Smooth muscle cell (in vitro differentiated cells): ENCODE measurements around the gene FLNB. TPM values are rescaled to one million over a fixed set of nuclear protein-coding genes. Genes with fewer than 3 reads are reported as not detected.
"Not testable (repeated sequence)": the region's sequence is repeated elsewhere in the genome, so short reads cannot be mapped to it uniquely, and the experiment has no call there.

ENCODE experiments used
- DNase-seq: peaks from one replicate; lab custom pipeline; 2025; ENCODE audit not compliant: unreplicated experiment; lab: John Stamatoyannopoulos, UW
- H2AFZ ChIP-seq: fragments of 200-600 bp; sonication (generic); 2 replicates; pipeline ENCODE4 v1.6.0; 2016; ENCODE audit warnings: antibody characterized with exemption, low read depth, mild to moderate bottlenecking
- H3F3A ChIP-seq: fragments of 200-600 bp; sonication (generic); 2 replicates; pipeline ENCODE4 v1.6.0; 2017; ENCODE audit warnings: antibody characterized with exemption, low read depth
- H3K27ac ChIP-seq: fragments of 200-600 bp; sonication (generic); 2 replicates; pipeline ENCODE4 v1.5.1; 2016; ENCODE audit warnings: low read depth, mild to moderate bottlenecking
- H3K27me3 ChIP-seq: fragments of 200-600 bp; sonication (generic); 2 replicates; pipeline ENCODE4 v1.6.1; 2016; ENCODE audit warnings: low read depth, mild to moderate bottlenecking
- H3K36me3 ChIP-seq: fragments of 200-600 bp; sonication (generic); 2 replicates; pipeline ENCODE4 v1.5.1; 2016; ENCODE audit warnings: low read depth
- H3K4me1 ChIP-seq: fragments of 200-600 bp; sonication (generic); 2 replicates; pipeline ENCODE4 v1.5.1; 2016; ENCODE audit warnings: low read depth
- H3K4me2 ChIP-seq: fragments of 200-600 bp; sonication (generic); 2 replicates; pipeline ENCODE4 v1.6.0; 2016; ENCODE audit warnings: mild to moderate bottlenecking
- H3K4me3 ChIP-seq: fragments of 200-600 bp; sonication (generic); 2 replicates; pipeline ENCODE4 v1.5.1; 2016; ENCODE audit warnings: mild to moderate bottlenecking
- H3K79me2 ChIP-seq: fragments of 200-600 bp; sonication (generic); 2 replicates; pipeline ENCODE4 v1.6.0; 2016; ENCODE audit warnings: low read depth, mild to moderate bottlenecking
- H3K9ac ChIP-seq: fragments of 200-600 bp; sonication (generic); 2 replicates; pipeline ENCODE4 v1.6.0; 2016; ENCODE audit warnings: low read depth
- H3K9me3 ChIP-seq: fragments of 200-600 bp; sonication (generic); replicated peaks from 2 replicates; pipeline ENCODE4 v1.5.1; 2016; ENCODE audit warnings: low read depth
- H4K20me1 ChIP-seq: fragments of 200-600 bp; sonication (generic); 2 replicates; pipeline ENCODE4 v1.6.0; 2016; ENCODE audit warnings: low read depth
- CTCF ChIP-seq: fragments of 200-600 bp; sonication (generic); IDR thresholded peaks from 2 replicates; pipeline ENCODE4 v1.5.1; 2017; ENCODE audit warnings: borderline replicate concordance, mild to moderate bottlenecking, antibody characterized with exemption; ENCODE audit not compliant: insufficient read depth, poor library complexity, severe bottlenecking
- WGBS: methylation state at CpG from one replicate; pipeline ENCODE4 v1.1.7; 2016; ENCODE audit warnings: low lambda C conversion rate; 5-methylcytosine and 5-hydroxymethylcytosine counted together
- polyA plus RNA-seq: library from polyadenylated mRNA; unstranded; fragments of >200 nt; fragmentation: Nextera tagmentation; extraction: Ambion mirVana; gene quantifications from 2 replicates; pipeline ENCODE4 v1.2.1, GENCODE V29; 2016
- total RNA-seq: library from RNA; depleted of rRNA; stranded (reverse); fragments of >200 nt; gene quantifications from 2 replicates; pipeline ENCODE4 v1.2.3, GENCODE V29; 2014

Gene FLNB
- total and polyA plus RNA-seq, 2 experiments from 2014 or later: 52.7 to 145 TPM

DNA sequence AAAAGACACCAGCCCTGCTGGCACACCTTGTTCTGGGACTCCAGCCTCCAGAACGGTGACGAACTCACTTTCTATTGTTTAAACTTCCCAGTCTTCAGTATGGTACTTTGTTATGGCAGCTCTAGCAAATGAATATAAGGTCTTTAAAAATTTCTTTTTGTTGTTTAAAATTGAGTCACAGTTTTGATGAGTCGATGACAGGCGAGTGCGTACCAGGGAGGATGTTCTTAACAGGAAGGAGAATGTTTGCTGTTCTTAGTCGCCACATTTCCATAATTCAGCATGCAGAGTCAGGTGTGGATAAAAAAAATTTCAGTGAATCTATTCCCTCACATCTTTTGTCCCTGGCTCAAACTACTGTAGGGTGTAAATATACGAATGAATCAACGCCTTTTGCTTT lies 190.1 kb downstream of the FLNB start:
- Histone ChIP-seq H3K27ac (no peak overlapping the region), H3K4me1 (no peaks in the 10 kb centered on the region), H3K9me3 (no peaks in the 10 kb centered on the region), H3K27me3 (no peaks in the 10 kb centered on the region), H4K20me1 (no peaks in the 10 kb centered on the region), H3F3A (no peaks in the 10 kb centered on the region), H3K79me2 (no peaks in the 10 kb centered on the region), H3K36me3 (no peaks in the 10 kb centered on the region), H2AFZ (no peak overlapping the region), H3K9ac (no peak overlapping the region), H3K4me2 (no peak overlapping the region), H3K4me3 (no peak overlapping the region)
- no peak for DNase-seq
- no peak for TF ChIP-seq CTCF
- WGBS: 93% methylated on average over 8 of the region's 8 CpGs

GRCh38 chr3:58198804-58199203 lies 190.6 kb downstream of the FLNB start:
- TF ChIP-seq CTCF: no peak
- Histone ChIP-seq H2AFZ (no peak overlapping the region), H3K36me3 (no peaks in the 10 kb centered on the region), H3K9me3 (no peaks in the 10 kb centered on the region), H3K79me2 (no peaks in the 10 kb centered on the region), H3K4me1 (no peaks in the 10 kb centered on the region), H4K20me1 (no peaks in the 10 kb centered on the region), H3K27ac (no peak overlapping the region), H3K9ac (no peak overlapping the region), H3F3A (no peaks in the 10 kb centered on the region), H3K4me3 (no peak overlapping the region), H3K27me3 (no peaks in the 10 kb centered on the region), H3K4me2 (no peak overlapping the region)
- no peak for DNase-seq

- H3K27ac ChIP-seq: no peak overlapping the region
- no peak overlapping the region for H3K4me2 ChIP-seq
- H3K4me3 ChIP-seq: no peak overlapping the region
- H3K9me3 ChIP-seq: no peaks in the 10 kb centered on the region
- H3K79me2 ChIP-seq: no peaks in the 10 kb centered on the region
- H3F3A ChIP-seq: no peaks in the 10 kb centered on the region
- no peak overlapping the region for H3K9ac ChIP-seq
- no peaks in the 10 kb centered on the region for H3K4me1 ChIP-seq
- no peaks in the 10 kb centered on the region for H4K20me1 ChIP-seq
- no peak for DNase-seq
- no peaks in the 10 kb centered on the region for H3K27me3 ChIP-seq
- H3K36me3 ChIP-seq: no peaks in the 10 kb centered on the region
- no peak for TF ChIP-seq CTCF
- no peak overlapping the region for H2AFZ ChIP-seq
These were observed 192.0 kb downstream of the FLNB start for GRCh38 chr3:58200121-58200709.

- Histone ChIP-seq H3F3A (no peaks in the 10 kb centered on the region), H3K9me3 (no peaks in the 10 kb centered on the region), H3K79me2 (no peaks in the 10 kb centered on the region), H3K4me2 (no peak overlapping the region), H3K4me1 (no peaks in the 10 kb centered on the region), H3K36me3 (no peaks in the 10 kb centered on the region), H3K4me3 (no peak overlapping the region), H3K9ac (no peak overlapping the region), H3K27me3 (no peaks in the 10 kb centered on the region), H4K20me1 (no peaks in the 10 kb centered on the region), H2AFZ (no peak overlapping the region), H3K27ac (no peak overlapping the region)
- DNase-seq: no peak
- no peak for TF ChIP-seq CTCF
- WGBS: 39% methylated on average over 11 of the region's 11 CpGs
These were observed 192.7 kb downstream of the FLNB start for GRCh38 chr3:58200846-58201355.

- H3K9me3 ChIP-seq, H3K4me2 ChIP-seq, H4K20me1 ChIP-seq, H3K79me2 ChIP-seq, H2AFZ ChIP-seq, H3K36me3 ChIP-seq, H3K27ac ChIP-seq, H3K4me1 ChIP-seq, H3K27me3 ChIP-seq, H3K9ac ChIP-seq, H3F3A ChIP-seq, DNase-seq, H3K4me3 ChIP-seq: not testable (repeated sequence)
- WGBS: 72% methylated on average over 3 of the region's 3 CpGs
These were observed 193.2 kb downstream of the FLNB start for GRCh38 chr3:58201451-58201850.
